ENCODE results near the gene MS4A2.
"Not testable (repeated sequence)": the region's sequence is repeated elsewhere in the genome, so short reads cannot be mapped to it uniquely, and the experiment has no call there.

Gene MS4A2

DNA sequence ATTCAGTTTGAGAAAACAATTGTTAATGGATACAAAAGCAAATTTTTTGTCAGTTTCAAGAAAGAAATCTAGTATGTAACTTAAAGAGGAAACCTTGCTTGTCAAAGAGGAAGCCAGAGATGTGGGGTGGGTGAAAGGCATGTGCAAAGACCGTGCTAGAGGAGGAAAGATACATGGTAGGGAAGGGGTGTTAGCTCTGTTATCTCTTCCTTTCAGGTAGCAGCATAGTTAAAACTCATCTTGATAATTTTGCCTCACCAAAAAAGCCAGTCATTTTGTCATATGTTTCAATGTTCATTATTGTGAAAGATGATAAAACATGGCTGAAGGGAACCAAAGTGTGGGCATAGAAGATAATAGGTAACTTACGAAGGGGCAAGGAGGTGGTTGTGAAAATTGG, 2.6 kb upstream of the MS4A2 start:
- DNase-seq (ENCODE audit: extremely low read depth, low read depth) = no peak
- no peak for TF ChIP-seq CTCF (IDR thresholded peaks at IDR 0.05; ENCODE audit: low read depth, low read length)

DNA sequence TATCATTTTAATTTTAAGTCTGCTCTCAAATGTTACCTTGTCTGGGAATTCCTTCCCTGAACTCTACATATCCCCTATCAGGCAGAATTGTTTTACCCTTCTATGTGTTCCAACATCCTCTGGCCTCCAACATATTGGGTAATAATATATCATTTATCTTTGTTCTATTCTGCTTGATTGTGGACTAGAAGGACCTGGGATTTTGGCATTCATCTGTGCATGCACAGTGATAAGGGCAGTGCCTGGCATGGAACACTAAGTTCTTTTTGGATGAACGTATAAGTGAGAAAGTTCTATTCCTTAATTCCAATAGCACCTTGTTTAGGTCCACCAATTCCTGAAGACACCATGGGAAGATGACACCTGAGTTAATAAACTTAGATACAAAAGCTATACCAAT, 1.2 kb upstream of the MS4A2 start:
- DNase-seq (ENCODE audit: extremely low read depth, low read depth) = no peak
- TF ChIP-seq CTCF (IDR thresholded peaks at IDR 0.05; ENCODE audit: low read depth, low read length) = no peak

DNA sequence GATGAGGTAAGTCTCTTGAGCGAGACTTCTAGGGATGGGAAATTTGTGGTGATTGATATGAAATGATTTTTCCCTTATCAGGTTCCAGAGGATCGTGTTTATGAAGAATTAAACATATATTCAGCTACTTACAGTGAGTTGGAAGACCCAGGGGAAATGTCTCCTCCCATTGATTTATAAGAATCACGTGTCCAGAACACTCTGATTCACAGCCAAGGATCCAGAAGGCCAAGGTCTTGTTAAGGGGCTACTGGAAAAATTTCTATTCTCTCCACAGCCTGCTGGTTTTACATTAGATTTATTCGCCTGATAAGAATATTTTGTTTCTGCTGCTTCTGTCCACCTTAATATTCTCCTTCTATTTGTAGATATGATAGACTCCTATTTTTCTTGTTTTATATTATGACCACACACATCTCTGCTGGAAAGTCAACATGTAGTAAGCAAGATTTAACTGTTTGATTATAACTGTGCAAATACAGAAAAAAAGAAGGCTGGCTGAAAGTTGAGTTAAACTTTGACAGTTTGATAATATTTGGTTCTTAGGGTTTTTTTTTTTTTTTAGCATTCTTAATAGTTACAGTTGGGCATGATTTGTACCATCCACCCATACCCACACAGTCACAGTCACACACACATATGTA, 7.1 kb downstream of the MS4A2 start:
- DNase-seq (ENCODE audit: extremely low read depth, low read depth) = no peak
- TF ChIP-seq CTCF (IDR thresholded peaks at IDR 0.05; ENCODE audit: low read depth, low read length) = no peak

- TF ChIP-seq CTCF (IDR thresholded peaks at IDR 0.05; ENCODE audit: low read depth, low read length) = no peak
- no peak for DNase-seq (ENCODE audit: extremely low read depth, low read depth)
Measured at GRCh38 chr11:60097189-60097588, 8.7 kb downstream of the MS4A2 start.

DNA sequence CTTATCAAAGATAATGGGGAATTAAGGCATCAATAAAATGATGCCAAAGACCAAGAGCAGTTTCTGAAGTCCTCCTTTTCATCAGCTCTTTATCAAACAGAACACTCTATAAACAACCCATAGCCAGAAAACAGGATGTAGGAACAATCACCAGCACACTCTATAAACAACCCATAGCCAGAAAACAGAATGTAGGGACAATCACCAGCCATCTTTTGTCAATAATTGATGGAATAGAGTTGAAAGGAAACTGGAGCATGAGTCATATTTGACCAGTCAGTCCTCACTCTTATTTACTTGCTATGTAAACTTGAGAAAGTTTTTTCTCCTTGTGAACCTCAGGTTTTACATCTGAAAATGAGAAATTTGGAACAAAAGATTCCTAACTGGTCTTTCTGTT, 10.0 kb downstream of the MS4A2 start:
- TF ChIP-seq CTCF (IDR thresholded peaks at IDR 0.05; ENCODE audit: low read depth, low read length) = no peak
- no peak for DNase-seq (ENCODE audit: extremely low read depth, low read depth)

DNA sequence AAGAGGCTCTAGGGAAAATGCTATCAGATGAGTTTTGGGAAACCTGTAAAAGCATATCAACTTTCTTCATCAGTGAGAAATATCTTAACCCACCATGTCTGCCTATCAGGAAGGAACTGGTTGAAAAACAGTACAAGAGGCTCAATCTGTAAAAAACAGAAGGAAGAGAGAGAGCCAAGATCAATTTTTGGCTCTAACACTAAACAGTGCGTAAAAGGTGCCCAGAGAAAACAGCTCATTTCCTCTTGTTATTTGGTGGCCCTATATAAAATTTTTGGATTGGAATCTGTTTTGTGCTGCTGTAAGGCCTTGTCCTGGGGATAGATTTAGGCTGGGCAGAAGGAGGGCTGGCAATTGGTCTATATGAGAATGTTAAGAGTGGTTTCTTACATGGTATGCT, 12.1 kb downstream of the MS4A2 start:
- no peak for DNase-seq (ENCODE audit: extremely low read depth, low read depth)
- no peak for TF ChIP-seq CTCF (IDR thresholded peaks at IDR 0.05; ENCODE audit: low read depth, low read length)

DNA sequence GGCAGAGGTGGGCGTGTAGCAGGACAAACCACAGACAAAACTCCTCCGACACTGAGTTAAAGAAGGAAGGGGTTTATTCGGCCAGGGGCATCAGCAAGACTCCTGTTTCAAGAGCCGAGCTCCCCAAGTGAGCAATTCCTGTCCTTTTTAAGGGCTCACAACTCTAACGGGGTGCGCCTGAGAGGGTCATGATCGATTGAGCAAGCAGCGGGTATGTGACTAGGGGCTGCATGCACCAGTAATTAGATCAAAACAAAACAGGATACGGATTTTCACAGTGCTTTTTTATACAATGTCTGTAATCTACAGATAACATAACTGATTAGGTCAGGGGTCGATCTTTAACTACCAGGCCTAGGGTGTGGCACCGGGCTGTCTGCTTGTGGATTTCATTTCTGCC, 12.9 kb downstream of the MS4A2 start:
- DNase-seq (ENCODE audit: extremely low read depth, low read depth) = not testable (repeated sequence)

- DNase-seq (ENCODE audit: extremely low read depth, low read depth) = not testable (repeated sequence)
Measured at GRCh38 chr11:60104471-60105115, 16.1 kb downstream of the MS4A2 start.

DNA sequence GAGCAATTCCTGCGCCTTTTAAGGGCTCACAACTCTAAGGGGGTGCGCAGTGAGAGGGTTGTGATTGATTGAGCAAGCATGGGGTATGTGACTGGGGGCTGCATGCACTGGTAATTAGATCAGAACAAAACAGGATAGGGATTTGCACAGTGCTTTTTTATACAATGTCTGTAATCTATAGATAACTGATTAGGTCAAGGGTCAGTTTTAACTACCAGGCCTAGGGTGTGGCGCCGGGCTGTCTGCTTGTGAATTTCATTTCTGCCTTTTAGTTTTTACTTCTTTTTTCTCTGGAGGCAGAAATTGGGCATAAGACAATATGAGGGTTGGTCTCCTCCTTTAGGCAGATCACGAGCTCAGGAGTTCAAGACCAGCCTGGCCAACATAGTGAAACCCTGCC, 20.2 kb downstream of the MS4A2 start:
- not testable (repeated sequence) for DNase-seq (ENCODE audit: extremely low read depth, low read depth)

Data from AG09319 (cell line).